Calu3 (cell line): ENCODE measurements around the gene GLOD4. TPM values are rescaled to one million over a fixed set of nuclear protein-coding genes. Genes with fewer than 3 reads are reported as not detected.

ENCODE experiments used
- BruUV-seq: library from RNA; stranded (reverse); fragments of 400-500 nt; replicated peaks from 2 replicates; lab custom pipeline; 2021; lab: Mats Ljungman, UMichigan
- CTCF ChIA-PET: fragments of 300-600 bp; sonication (Branson Sonifier 250); formaldehyde crosslinking; loops from one replicate; lab custom pipeline; 2022; ENCODE audit warnings: antibody characterized with exemption; lab: Charles Lee
- DNase-seq: peaks from one replicate; pipeline ENCODE4 v3.0.0; 2022
- H3K27ac Mint-ChIP-seq: one replicate; pipeline ENCODE4 v1.8.0; 2022; ENCODE audit warnings: mixed read lengths; ENCODE audit not compliant: unreplicated experiment
- H3K27me3 Mint-ChIP-seq: one replicate; pipeline ENCODE4 v1.8.0; 2022; ENCODE audit warnings: mixed read lengths; ENCODE audit not compliant: unreplicated experiment
- H3K36me3 Mint-ChIP-seq: one replicate; pipeline ENCODE4 v1.8.0; 2022; ENCODE audit warnings: mild to moderate bottlenecking, moderate library complexity, mixed read lengths; ENCODE audit not compliant: insufficient read depth, unreplicated experiment
- H3K4me1 Mint-ChIP-seq: one replicate; pipeline ENCODE4 v1.8.0; 2022; ENCODE audit warnings: mild to moderate bottlenecking, low read depth, mixed read lengths; ENCODE audit not compliant: unreplicated experiment
- H3K4me3 Mint-ChIP-seq: one replicate; pipeline ENCODE4 v1.8.0; 2022; ENCODE audit warnings: mild to moderate bottlenecking, low read depth, moderate library complexity, mixed read lengths; ENCODE audit not compliant: unreplicated experiment
- H3K9me3 Mint-ChIP-seq: one replicate; pipeline ENCODE4 v1.8.0; 2022; ENCODE audit warnings: low read depth, mixed read lengths; ENCODE audit not compliant: unreplicated experiment
- intact Hi-C: fragments of 100-400 bp; cut with micrococcal nuclease; formaldehyde crosslinking; loops from one replicate; pipeline ENCODE4 v1.10.0; 2022; ENCODE audit not compliant: unreplicated experiment
- total RNA-seq: library from RNA; stranded (reverse); gene quantifications from 2 replicates; pipeline ENCODE4 v1.2.3, GENCODE V29; 2022
- TF ChIP-seq, protein P1 (sequence below): fragments of 200-600 bp; IDR thresholded peaks from one replicate; pipeline ENCODE4 v1.8.0; 2022; ENCODE audit warnings: antibody characterized with exemption; ENCODE audit not compliant: unreplicated experiment

GLOD4 gene
- total RNA-seq, 1 experiment from 2014 or later: 56.9 TPM

DNA sequence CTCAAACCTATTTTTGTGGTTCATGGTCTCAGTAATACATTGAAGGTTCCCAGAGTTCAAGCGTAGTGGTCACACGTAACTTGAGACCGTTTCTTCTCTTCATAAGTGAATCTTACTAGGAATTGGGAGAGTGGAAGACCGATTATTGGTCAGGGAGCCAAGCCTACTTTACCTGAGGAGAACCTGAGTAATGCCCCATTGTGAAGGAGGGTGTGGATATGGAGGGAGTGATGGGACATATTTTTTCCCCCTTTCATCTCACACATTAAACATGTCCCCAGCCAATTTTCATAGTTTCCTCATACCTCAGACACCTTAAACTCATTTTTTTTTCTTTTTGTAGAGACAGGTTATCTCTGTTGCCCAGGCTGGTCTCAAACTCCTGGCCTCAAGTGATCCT lies 38.9 kb downstream of the GLOD4 start:
- CTCF ChIA-PET: no interaction called here
- Mint-ChIP-seq H3K4me3 (no peak overlapping the region), H3K36me3 (peaks cover 45% of the 10 kb centered on the region), H3K4me1 (peaks cover 4% of the 10 kb centered on the region), H3K9me3 (no peaks in the 10 kb centered on the region), H3K27ac (no peak overlapping the region), H3K27me3 (no peaks in the 10 kb centered on the region)
- intact Hi-C loops: no loop called here
- DNase-seq: no peak
- TF ChIP-seq, protein P1, sequence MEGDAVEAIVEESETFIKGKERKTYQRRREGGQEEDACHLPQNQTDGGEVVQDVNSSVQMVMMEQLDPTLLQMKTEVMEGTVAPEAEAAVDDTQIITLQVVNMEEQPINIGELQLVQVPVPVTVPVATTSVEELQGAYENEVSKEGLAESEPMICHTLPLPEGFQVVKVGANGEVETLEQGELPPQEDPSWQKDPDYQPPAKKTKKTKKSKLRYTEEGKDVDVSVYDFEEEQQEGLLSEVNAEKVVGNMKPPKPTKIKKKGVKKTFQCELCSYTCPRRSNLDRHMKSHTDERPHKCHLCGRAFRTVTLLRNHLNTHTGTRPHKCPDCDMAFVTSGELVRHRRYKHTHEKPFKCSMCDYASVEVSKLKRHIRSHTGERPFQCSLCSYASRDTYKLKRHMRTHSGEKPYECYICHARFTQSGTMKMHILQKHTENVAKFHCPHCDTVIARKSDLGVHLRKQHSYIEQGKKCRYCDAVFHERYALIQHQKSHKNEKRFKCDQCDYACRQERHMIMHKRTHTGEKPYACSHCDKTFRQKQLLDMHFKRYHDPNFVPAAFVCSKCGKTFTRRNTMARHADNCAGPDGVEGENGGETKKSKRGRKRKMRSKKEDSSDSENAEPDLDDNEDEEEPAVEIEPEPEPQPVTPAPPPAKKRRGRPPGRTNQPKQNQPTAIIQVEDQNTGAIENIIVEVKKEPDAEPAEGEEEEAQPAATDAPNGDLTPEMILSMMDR: no peak
- BruUV-seq: no TSS peak

GRCh38 chr17:742147-742793 lies 39.8 kb downstream of the GLOD4 start:
- DNase-seq: no peak
- Mint-ChIP-seq H3K36me3 (peaks cover 49% of the 10 kb centered on the region), H3K27me3 (no peaks in the 10 kb centered on the region), H3K4me3 (no peak overlapping the region), H3K9me3 (no peaks in the 10 kb centered on the region), H3K27ac (no peak overlapping the region), H3K4me1 (no peaks in the 10 kb centered on the region)
- no TSS peak for BruUV-seq
- CTCF ChIA-PET: no interaction called here
- TF ChIP-seq, protein P1: no peak
- intact Hi-C loops: no loop called here

DNA sequence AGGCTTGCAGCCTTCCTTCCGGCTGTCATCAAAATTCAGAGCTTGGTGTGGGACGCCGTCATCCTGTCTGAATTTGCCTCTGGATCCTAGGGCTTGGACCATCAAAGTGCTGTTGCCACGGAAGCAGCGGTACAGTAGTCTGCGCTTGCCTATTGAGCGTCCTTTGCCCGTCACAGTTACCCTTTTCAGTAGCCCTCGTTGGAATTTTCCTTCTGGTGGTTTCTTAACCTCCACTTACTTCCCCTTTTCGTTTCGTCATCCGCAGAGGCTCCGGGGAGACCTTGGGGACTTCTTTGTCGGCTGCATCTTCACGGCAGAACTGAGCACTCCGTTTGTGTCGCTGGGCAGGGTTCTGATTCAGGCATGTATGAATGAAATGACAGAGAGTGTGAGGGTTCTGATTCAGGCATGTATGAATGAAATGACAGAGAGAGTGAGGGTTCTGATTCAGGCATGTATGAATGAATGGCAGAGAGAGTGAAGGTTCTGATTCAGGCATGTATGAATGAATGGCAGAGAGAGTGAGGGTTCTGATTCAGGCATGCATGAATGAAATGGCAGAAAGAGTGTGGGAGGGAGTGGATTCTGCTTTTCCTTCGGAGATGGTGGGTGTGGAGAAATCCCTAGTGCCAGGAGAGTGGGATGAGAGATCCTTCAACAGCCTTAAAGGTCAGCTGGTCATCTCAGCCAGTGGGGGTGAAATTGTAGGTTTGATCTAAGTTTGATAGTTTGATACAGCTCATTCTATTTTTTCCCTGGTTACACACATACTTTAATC lies 41.7 kb downstream of the GLOD4 start:
- BruUV-seq: no TSS peak

GRCh38 chr17:737561-738113 lies 44.4 kb downstream of the GLOD4 start:
- Mint-ChIP-seq H3K27ac (no peak overlapping the region), H3K4me1 (no peaks in the 10 kb centered on the region), H3K27me3 (no peaks in the 10 kb centered on the region), H3K4me3 (no peak overlapping the region), H3K36me3 (peaks cover 57% of the 10 kb centered on the region), H3K9me3 (no peaks in the 10 kb centered on the region)
- CTCF ChIA-PET: interaction anchor here (0.7 kb wide), 1 partner anchor 76 kb away, joined by 3 read pairs; no protein-coding TSS in a partner anchor
- intact Hi-C loops: no loop called here
- BruUV-seq: no TSS peak
- no peak for DNase-seq
- TF ChIP-seq, protein P1: no peak

More for the DNA sequence above, 41.7 kb downstream of the GLOD4 start:
- Mint-ChIP-seq H3K9me3 (no peaks in the 10 kb centered on the region), H3K36me3 (peaks cover 45% of the 10 kb centered on the region), H3K4me1 (no peaks in the 10 kb centered on the region), H3K27ac (peak overlapping the region; percentile 56), H3K27me3 (no peaks in the 10 kb centered on the region), H3K4me3 (no peak overlapping the region)
- CTCF ChIA-PET: no interaction called here
- DNase-seq: no peak
- intact Hi-C loops: no loop called here
- TF ChIP-seq, protein P1: no peak
